Activated T-cell treated with anti-CD3 and anti-CD28 coated beads, Interleukin-2, amount 50 U/mL, for 72 hours (primary cell): ENCODE measurements around the gene NFATC4. TPM values are rescaled to one million over a fixed set of nuclear protein-coding genes. Genes with fewer than 3 reads are reported as not detected.
"Not testable (repeated sequence)": the region's sequence is repeated elsewhere in the genome, so short reads cannot be mapped to it uniquely, and the experiment has no call there.

ENCODE experiments used
- ATAC-seq, 2 donors: fragments of 150-1000 bp; cut with Tn5 transposase; replicated peaks in 1 of 2; 2 replicates each; pipeline ENCODE4 v1.10.0; 2021; ENCODE audit warnings: moderate library complexity in 2 of 2, mild to moderate bottlenecking in 1 of 2
- DNase-seq, 2 donors: peaks; one replicate each; pipeline ENCODE4 v3.0.0; 2021 to 2022; ENCODE audit warnings: mixed read lengths in 1 of 2
- H3K27ac Mint-ChIP-seq: one replicate; pipeline ENCODE4 v1.8.0; 2022; ENCODE audit warnings: mild to moderate bottlenecking, moderate library complexity, mixed read lengths
- H3K27me3 Mint-ChIP-seq: one replicate; pipeline ENCODE4 v1.8.0; 2022; ENCODE audit warnings: low read depth, mixed read lengths
- H3K36me3 Mint-ChIP-seq, 2 donors: one replicate each; pipeline ENCODE4 v1.8.0; 2022; ENCODE audit warnings: mixed read lengths in 2 of 2, mild to moderate bottlenecking in 1 of 2; ENCODE audit not compliant: insufficient read depth in 2 of 2
- H3K4me1 Mint-ChIP-seq: one replicate; pipeline ENCODE4 v1.8.0; 2022; ENCODE audit warnings: low read depth, mixed read lengths
- H3K4me3 Mint-ChIP-seq, 2 donors: one replicate each; pipeline ENCODE4 v1.8.0; 2022; ENCODE audit warnings: mild to moderate bottlenecking in 2 of 2, mixed read lengths in 2 of 2, moderate library complexity in 2 of 2
- H3K9me3 Mint-ChIP-seq, 2 donors: one replicate each; pipeline ENCODE4 v1.8.0; 2022; ENCODE audit warnings: mixed read lengths in 2 of 2
- total RNA-seq, 2 donors: library from RNA; stranded (reverse); gene quantifications; one replicate each; pipeline ENCODE4 v1.2.3, GENCODE V29; 2022

Gene NFATC4
- total RNA-seq, 2 donors from 2014 or later: 2.6 to 11.3 TPM

GRCh38 chr14:24365600-24366412, 2.2 kb upstream of the NFATC4 start:
- ATAC-seq: peak; percentile 75 to 79
- peak; percentile 75 to 82 for DNase-seq
- Mint-ChIP-seq H3K4me3 (peak overlapping the region; percentile 70 to 87), H3K36me3 (peaks cover 2 to 5% of the 10 kb centered on the region in 2 donors), H3K9me3 (no peaks in the 10 kb centered on the region), H3K4me1 (peaks cover 32% of the 10 kb centered on the region), H3K27ac (peak overlapping the region; percentile 62), H3K27me3 (peaks cover 49% of the 10 kb centered on the region)

- Mint-ChIP-seq H3K9me3 (no peaks in the 10 kb centered on the region), H3K4me1 (peaks cover 32% of the 10 kb centered on the region), H3K36me3 (peaks cover 2 to 5% of the 10 kb centered on the region in 2 donors), H3K4me3 (peak overlapping the region; percentile 70 to 87), H3K27ac (no peak overlapping the region), H3K27me3 (peaks cover 49% of the 10 kb centered on the region)
- no peak for ATAC-seq
- DNase-seq: no peak
Observed at GRCh38 chr14:24366413-24366720, 1.6 kb upstream of the NFATC4 start.

GRCh38 chr14:24366721-24367513, 1.1 kb upstream of the NFATC4 start:
- peaks cover 46% of the 10 kb centered on the region for H3K27me3 Mint-ChIP-seq
- peak; percentile 29 to 48 for ATAC-seq
- no peaks in the 10 kb centered on the region for H3K9me3 Mint-ChIP-seq
- H3K27ac Mint-ChIP-seq: no peak overlapping the region
- H3K36me3 Mint-ChIP-seq: peaks cover 2 to 5% of the 10 kb centered on the region in 2 donors
- peaks cover 32% of the 10 kb centered on the region for H3K4me1 Mint-ChIP-seq
- peak overlapping the region; percentile 81 to 87 for H3K4me3 Mint-ChIP-seq
- DNase-seq: peak; percentile 30 to 50

GRCh38 chr14:24368212-24368561, 203 bp downstream of the NFATC4 start:
- no peak overlapping the region for H3K27ac Mint-ChIP-seq
- peak overlapping the region; percentile 81 to 87 for H3K4me3 Mint-ChIP-seq
- H3K4me1 Mint-ChIP-seq: peaks cover 32% of the 10 kb centered on the region
- no peak for DNase-seq
- H3K36me3 Mint-ChIP-seq: peaks cover 2 to 5% of the 10 kb centered on the region in 2 donors
- ATAC-seq: no peak
- no peaks in the 10 kb centered on the region for H3K9me3 Mint-ChIP-seq
- H3K27me3 Mint-ChIP-seq: peaks cover 42% of the 10 kb centered on the region

- Mint-ChIP-seq H3K4me1 (peaks cover 32% of the 10 kb centered on the region), H3K27ac (no peak overlapping the region), H3K9me3 (no peaks in the 10 kb centered on the region), H3K4me3 (peak overlapping the region; percentile 81 to 87), H3K36me3 (peaks cover 2 to 5% of the 10 kb centered on the region in 2 donors), H3K27me3 (peaks cover 42% of the 10 kb centered on the region)
- peak; percentile 20 to 37 for DNase-seq
- peak in 1 of 2 donors; percentile 27 for ATAC-seq
Observed at GRCh38 chr14:24368562-24369252, 723 bp downstream of the NFATC4 start.

- no peak overlapping the region for H3K27ac Mint-ChIP-seq
- DNase-seq: no peak
- peak overlapping the region; percentile 51 to 70 for H3K4me3 Mint-ChIP-seq
- H3K36me3 Mint-ChIP-seq: peaks cover 2 to 5% of the 10 kb centered on the region in 2 donors
- peaks cover 42% of the 10 kb centered on the region for H3K27me3 Mint-ChIP-seq
- peaks cover 32% of the 10 kb centered on the region for H3K4me1 Mint-ChIP-seq
- ATAC-seq: no peak
- no peaks in the 10 kb centered on the region for H3K9me3 Mint-ChIP-seq
Observed at GRCh38 chr14:24369463-24369862, 1.5 kb downstream of the NFATC4 start.

- Mint-ChIP-seq H3K27me3 (peaks cover 38% of the 10 kb centered on the region), H3K27ac (no peak overlapping the region), H3K4me3 (no peak overlapping the region), H3K4me1 (peaks cover 29% of the 10 kb centered on the region), H3K9me3 (no peaks in the 10 kb centered on the region), H3K36me3 (peaks cover 2 to 5% of the 10 kb centered on the region in 2 donors)
- ATAC-seq: no peak
- no peak for DNase-seq
Observed at GRCh38 chr14:24369907-24370687, 2.1 kb downstream of the NFATC4 start.

- peaks cover 2 to 5% of the 10 kb centered on the region in 2 donors for H3K36me3 Mint-ChIP-seq
- DNase-seq: no peak
- no peaks in the 10 kb centered on the region for H3K9me3 Mint-ChIP-seq
- H3K4me3 Mint-ChIP-seq: no peak overlapping the region
- no peak for ATAC-seq
- peaks cover 32% of the 10 kb centered on the region for H3K27me3 Mint-ChIP-seq
- no peak overlapping the region for H3K27ac Mint-ChIP-seq
- H3K4me1 Mint-ChIP-seq: peaks cover 22% of the 10 kb centered on the region
Observed at GRCh38 chr14:24370748-24371147, 2.8 kb downstream of the NFATC4 start.

GRCh38 chr14:24371605-24372004, 3.6 kb downstream of the NFATC4 start:
- H3K36me3 Mint-ChIP-seq, DNase-seq, ATAC-seq, H3K9me3 Mint-ChIP-seq, H3K27ac Mint-ChIP-seq, H3K4me3 Mint-ChIP-seq: not testable (repeated sequence)
- Mint-ChIP-seq H3K4me1 (peaks cover 17% of the 10 kb centered on the region), H3K27me3 (peaks cover 26% of the 10 kb centered on the region)

GRCh38 chr14:24372701-24373416, 4.9 kb downstream of the NFATC4 start:
- H3K9me3 Mint-ChIP-seq: no peaks in the 10 kb centered on the region
- DNase-seq: no peak
- H3K27me3 Mint-ChIP-seq: peaks cover 14% of the 10 kb centered on the region
- H3K36me3 Mint-ChIP-seq: peaks cover 0 to 2% of the 10 kb centered on the region in 2 donors
- no peak for ATAC-seq
- peaks cover 6% of the 10 kb centered on the region for H3K4me1 Mint-ChIP-seq
- no peak overlapping the region for H3K4me3 Mint-ChIP-seq
- no peak overlapping the region for H3K27ac Mint-ChIP-seq

GRCh38 chr14:24376448-24377070, 8.6 kb downstream of the NFATC4 start:
- Mint-ChIP-seq H3K9me3 (no peaks in the 10 kb centered on the region), H3K4me1 (peaks cover 6% of the 10 kb centered on the region), H3K36me3 (no peaks in the 10 kb centered on the region), H3K27ac (no peak overlapping the region), H3K27me3 (no peaks in the 10 kb centered on the region), H3K4me3 (no peak overlapping the region)
- DNase-seq (no peak), ATAC-seq (no peak)

- DNase-seq: no peak
- H3K27ac Mint-ChIP-seq: no peak overlapping the region
- peaks cover 8% of the 10 kb centered on the region for H3K4me1 Mint-ChIP-seq
- no peaks in the 10 kb centered on the region for H3K9me3 Mint-ChIP-seq
- no peak for ATAC-seq
- H3K27me3 Mint-ChIP-seq: no peaks in the 10 kb centered on the region
- no peak overlapping the region for H3K4me3 Mint-ChIP-seq
- H3K36me3 Mint-ChIP-seq: no peaks in the 10 kb centered on the region
Observed at GRCh38 chr14:24377126-24377525, 9.1 kb downstream of the NFATC4 start.
